ENCODE data around the gene CXCR5. TPM values are rescaled to one million over a fixed set of nuclear protein-coding genes. Genes with fewer than 3 reads are reported as not detected.

The CXCR5 gene
- total and polyA plus RNA-seq, 2 donors (not counting 1 experiment from before 2014, with no cell fraction given) = 111 to 163 TPM

GRCh38 chr11:118872403-118872821, 11.3 kb upstream of the CXCR5 start:
- H3K27ac Mint-ChIP-seq = peak overlapping the region; percentile 88
- H4K20me1 ChIP-seq (ENCODE audit: control insufficient read depth, insufficient read depth, low read length, poor library complexity, severe bottlenecking) = no peaks in the 10 kb centered on the region
- H3K4me1 ChIP-seq (ENCODE audit: control insufficient read depth in 2 of 2, insufficient read depth in 2 of 2, low read length in 2 of 2) = peaks cover 78 to 89% of the 10 kb centered on the region in 2 donors
- ChIA-PET CTCF (interaction anchor here (0.6 to 8.2 kb wide), 5 partner anchors 9 to 82 kb away, joined by 3 to 109 read pairs (median 3); partner anchors contain the start of genes CXCR5 and DDX6), POLR2A (interaction anchor here (0.5 to 5.8 kb wide), 8 partner anchors 11 to 1890 kb away, joined by 3 to 97 read pairs (median 6); partner anchors contain the start of genes CXCR5 and DDX6)
- H3K9ac ChIP-seq (ENCODE audit: low read length) = no peak overlapping the region
- H3K79me2 ChIP-seq (ENCODE audit: control insufficient read depth, insufficient read depth, low read length) = peaks cover 45% of the 10 kb centered on the region
- no peak for ATAC-seq (ENCODE audit: low read depth)
- DNase-seq = peak; percentile 68
- H3K27me3 Mint-ChIP-seq = no peaks in the 10 kb centered on the region
- H3K4me2 ChIP-seq (replicated peaks; ENCODE audit: low read depth, low read length, poor library complexity, severe bottlenecking) = peak overlapping the region; percentile 48
- H3K27me3 ChIP-seq (replicated peaks in 1 of 4; ENCODE audit: control extremely low read depth in 1 of 4, control insufficient read depth in 3 of 4, insufficient read depth in 4 of 4, low read length in 3 of 4) = no peaks in the 10 kb centered on the region
- peaks cover 77% of the 10 kb centered on the region for H3K4me1 Mint-ChIP-seq
- H3K4me3 Mint-ChIP-seq = peak overlapping the region; percentile 81
- H3K9me3 Mint-ChIP-seq (ENCODE audit: insufficient read depth) = no peaks in the 10 kb centered on the region
- no peaks in the 10 kb centered on the region for H3K36me3 ChIP-seq (replicated peaks in 1 of 2; ENCODE audit: control extremely low read depth in 1 of 2, control insufficient read depth in 1 of 2, extremely low read depth in 1 of 2, insufficient read depth in 2 of 2, low read length in 1 of 2)
- no peaks in the 10 kb centered on the region for H3K9me3 ChIP-seq (ENCODE audit: control extremely low read depth in 1 of 3, control insufficient read depth in 2 of 3, insufficient read depth in 1 of 3, low read length in 2 of 3)
- intact Hi-C loops (cut with micrococcal nuclease) = loop anchor here (10.0 kb wide), 1 partner anchor 438 kb away; the partner anchor contains the start of gene KMT2A
- no peak for TF ChIP-seq CTCF (IDR thresholded peaks at IDR 0.05)
- no peak for TF ChIP-seq EZH2 (IDR thresholded peaks at IDR 0.05; ENCODE audit: borderline replicate concordance, insufficient read depth, low read depth, low read length, poor library complexity, severe bottlenecking)
- 72% methylated on average over 17 of the region's 17 CpGs for WGBS (ENCODE audit: insufficient coverage)
- peak overlapping the region; percentile 9 for H2AFZ ChIP-seq (ENCODE audit: insufficient read depth, low read depth, low read length, poor library complexity, severe bottlenecking)
- no peak overlapping the region for H3K27ac ChIP-seq (ENCODE audit: low read length in 2 of 2)
- H3K4me3 ChIP-seq (ENCODE audit: control extremely low read depth in 1 of 5, extremely low read depth in 1 of 5, insufficient read depth in 1 of 5, low read depth in 2 of 5, low read length in 4 of 5) = no peak overlapping the region

- POLR2A ChIA-PET = interaction anchor here (0.7 to 5.8 kb wide), 2 partner anchors 12 to 83 kb away, joined by 5 to 97 read pairs; partner anchors contain the start of gene DDX6
- H3K4me2 ChIP-seq (replicated peaks; ENCODE audit: low read depth, low read length, poor library complexity, severe bottlenecking) = no peak overlapping the region
- peaks cover 58% of the 10 kb centered on the region for H3K79me2 ChIP-seq (ENCODE audit: control insufficient read depth, insufficient read depth, low read length)
- no peak for TF ChIP-seq EZH2 (IDR thresholded peaks at IDR 0.05; ENCODE audit: borderline replicate concordance, insufficient read depth, low read depth, low read length, poor library complexity, severe bottlenecking)
- TF ChIP-seq CTCF (IDR thresholded peaks at IDR 0.05) = no peak
- H3K4me3 ChIP-seq (ENCODE audit: control extremely low read depth in 1 of 5, extremely low read depth in 1 of 5, insufficient read depth in 1 of 5, low read depth in 2 of 5, low read length in 4 of 5) = no peak overlapping the region
- H3K27ac ChIP-seq (ENCODE audit: low read length in 2 of 2) = no peak overlapping the region
- no peaks in the 10 kb centered on the region for H3K9me3 ChIP-seq (ENCODE audit: control extremely low read depth in 1 of 3, control insufficient read depth in 2 of 3, insufficient read depth in 1 of 3, low read length in 2 of 3)
- no peak overlapping the region for H2AFZ ChIP-seq (ENCODE audit: insufficient read depth, low read depth, low read length, poor library complexity, severe bottlenecking)
- Mint-ChIP-seq H3K27me3 (no peaks in the 10 kb centered on the region), H3K4me1 (peaks cover 80% of the 10 kb centered on the region), H3K27ac (peak overlapping the region; percentile 51), H3K9me3 (ENCODE audit: insufficient read depth) (no peaks in the 10 kb centered on the region), H3K4me3 (no peak overlapping the region)
- WGBS (ENCODE audit: insufficient coverage) = 100% methylated on average over 3 of the region's 4 CpGs
- no peak for DNase-seq
- no peaks in the 10 kb centered on the region for H3K36me3 ChIP-seq (replicated peaks in 1 of 2; ENCODE audit: control extremely low read depth in 1 of 2, control insufficient read depth in 1 of 2, extremely low read depth in 1 of 2, insufficient read depth in 2 of 2, low read length in 1 of 2)
- intact Hi-C loops (cut with micrococcal nuclease) = loop anchor here (10.0 kb wide), 1 partner anchor 439 kb away; the partner anchor contains the start of gene KMT2A
- no peaks in the 10 kb centered on the region for H4K20me1 ChIP-seq (ENCODE audit: control insufficient read depth, insufficient read depth, low read length, poor library complexity, severe bottlenecking)
- ATAC-seq (ENCODE audit: low read depth) = no peak
- H3K9ac ChIP-seq (ENCODE audit: low read length) = no peak overlapping the region
- CTCF ChIA-PET = interaction anchor here (2.2 to 8.2 kb wide), 2 partner anchors 10 to 84 kb away, joined by 12 to 109 read pairs; partner anchors contain the start of genes CXCR5 and DDX6
- H3K27me3 ChIP-seq (replicated peaks in 1 of 4; ENCODE audit: control extremely low read depth in 1 of 4, control insufficient read depth in 3 of 4, insufficient read depth in 4 of 4, low read length in 3 of 4) = no peaks in the 10 kb centered on the region
- peaks cover 83 to 89% of the 10 kb centered on the region in 2 donors for H3K4me1 ChIP-seq (ENCODE audit: control insufficient read depth in 2 of 2, insufficient read depth in 2 of 2, low read length in 2 of 2)
Observed at GRCh38 chr11:118873804-118874203, 9.9 kb upstream of the CXCR5 start.
